GM19023 (cell line): ENCODE data around the gene OXA1L.
A peak's percentile ranks its signal among the peaks of the same experiment; 100 is the strongest.
"Not testable (repeated sequence)": the region's sequence is repeated elsewhere in the genome, so short reads cannot be mapped to it uniquely, and the experiment has no call there.

ENCODE experiments used
- ATAC-seq: cut with Tn5 transposase; IDR thresholded peaks from one replicate; pipeline ENCODE4 v1.9.1; 2021; ENCODE audit warnings: mild to moderate bottlenecking, moderate library complexity; ENCODE audit not compliant: unreplicated experiment

The OXA1L gene

GRCh38 chr14:22767323-22767589 is 768 bp downstream of the OXA1L start:
- ATAC-seq, result peak; percentile 26

DNA sequence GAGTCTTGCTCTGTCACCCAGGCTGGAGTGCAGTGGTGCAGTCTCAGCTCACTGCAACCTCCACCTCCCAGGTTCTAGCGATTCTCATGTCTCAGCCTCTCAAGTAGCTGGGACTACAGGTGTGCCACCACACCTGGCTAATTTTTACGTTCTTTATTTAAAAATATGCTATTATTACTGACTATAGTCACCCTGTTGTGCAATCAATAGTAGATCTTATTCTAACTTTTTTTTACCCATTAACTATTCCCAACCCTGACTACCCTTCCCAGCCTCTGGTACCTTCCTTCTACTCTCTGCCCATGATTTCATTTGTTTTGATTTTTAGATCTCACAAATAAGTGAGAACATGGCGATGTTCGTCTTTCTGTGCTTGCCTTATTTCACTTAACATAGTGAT is 2.5 kb downstream of the OXA1L start:
- ATAC-seq, result no peak

DNA sequence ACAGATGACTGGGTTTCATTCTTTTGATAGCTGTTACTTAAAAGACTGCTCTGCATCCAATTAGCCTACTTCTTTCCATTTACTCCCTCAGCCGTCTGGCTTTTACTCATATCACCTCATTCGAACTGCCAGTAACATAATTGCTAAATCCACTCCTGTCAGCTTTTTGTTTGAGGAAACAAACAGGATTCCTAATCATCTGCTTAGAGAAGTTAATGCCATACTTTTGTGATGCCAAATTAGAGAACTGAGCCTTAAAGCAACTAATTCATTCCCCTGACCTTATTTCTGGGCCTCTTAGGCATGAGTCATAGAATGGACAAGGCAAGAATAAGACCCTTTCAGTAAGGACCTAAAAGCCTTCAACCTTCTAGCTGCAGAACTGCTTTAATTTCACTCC is 2.9 kb downstream of the OXA1L start:
- no peak for ATAC-seq

- ATAC-seq, result no peak
These were observed 4.1 kb downstream of the OXA1L start for GRCh38 chr14:22770481-22771187.

GRCh38 chr14:22772725-22773124 is 6.2 kb downstream of the OXA1L start:
- ATAC-seq, result no peak

GRCh38 chr14:22773162-22774010 is 6.9 kb downstream of the OXA1L start:
- ATAC-seq, result no peak

DNA sequence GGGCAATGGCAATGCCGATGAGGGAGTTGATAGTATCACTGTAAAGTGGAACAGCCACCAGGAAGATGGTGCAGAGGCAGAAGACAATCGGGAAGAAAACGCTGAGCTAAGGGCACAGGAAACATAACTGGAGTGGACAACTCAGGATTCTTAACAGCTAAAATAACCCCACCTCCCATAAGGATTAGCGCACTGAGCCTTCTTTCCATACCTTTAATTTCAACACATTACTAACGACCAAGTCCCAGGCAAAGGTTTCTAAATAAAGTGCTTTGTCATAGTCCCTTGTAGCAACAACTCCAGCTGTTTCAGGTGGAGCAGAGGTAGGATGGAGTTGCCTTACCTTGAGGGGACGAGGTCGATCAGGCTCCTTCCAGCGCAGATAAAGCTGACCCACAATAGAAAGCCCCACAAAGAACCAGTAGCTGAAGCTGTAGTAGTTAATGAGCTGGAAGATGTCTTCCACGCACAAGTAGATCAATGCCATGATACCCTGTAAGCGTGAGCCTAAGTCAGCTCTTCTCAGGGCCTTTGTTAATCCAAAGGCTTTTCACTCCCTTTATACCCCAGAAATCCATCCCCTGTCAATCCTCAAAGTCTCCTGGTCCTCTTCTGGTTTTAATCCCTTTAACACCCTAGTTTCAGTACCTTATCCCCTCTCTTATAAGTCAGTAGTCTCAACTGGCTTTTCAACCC is 7.7 kb downstream of the OXA1L start:
- no peak for ATAC-seq

DNA sequence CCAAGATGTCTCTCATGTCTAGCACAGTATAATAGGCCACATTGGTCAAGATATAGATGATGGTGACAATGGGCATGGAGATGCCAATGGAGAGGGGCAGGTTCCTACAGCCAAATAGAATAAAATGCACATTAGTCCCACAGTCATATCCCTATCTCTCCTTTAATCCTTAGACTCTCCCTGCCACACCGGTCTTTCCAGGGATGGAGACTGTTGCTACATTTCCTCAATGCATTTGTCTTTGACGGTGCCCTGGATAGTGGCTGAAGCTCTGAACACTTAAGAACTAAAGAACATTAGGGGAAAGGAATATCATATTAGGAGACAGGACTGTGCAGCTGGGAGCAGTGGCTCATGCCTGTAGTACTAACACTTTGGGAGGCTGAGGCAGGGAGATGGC is 9.7 kb downstream of the OXA1L start:
- ATAC-seq, result no peak

GRCh38 chr14:22776849-22777248 is 10.4 kb downstream of the OXA1L start:
- not testable (repeated sequence) for ATAC-seq

- no peak for ATAC-seq
These were observed 11.6 kb downstream of the OXA1L start for GRCh38 chr14:22778084-22778483.

DNA sequence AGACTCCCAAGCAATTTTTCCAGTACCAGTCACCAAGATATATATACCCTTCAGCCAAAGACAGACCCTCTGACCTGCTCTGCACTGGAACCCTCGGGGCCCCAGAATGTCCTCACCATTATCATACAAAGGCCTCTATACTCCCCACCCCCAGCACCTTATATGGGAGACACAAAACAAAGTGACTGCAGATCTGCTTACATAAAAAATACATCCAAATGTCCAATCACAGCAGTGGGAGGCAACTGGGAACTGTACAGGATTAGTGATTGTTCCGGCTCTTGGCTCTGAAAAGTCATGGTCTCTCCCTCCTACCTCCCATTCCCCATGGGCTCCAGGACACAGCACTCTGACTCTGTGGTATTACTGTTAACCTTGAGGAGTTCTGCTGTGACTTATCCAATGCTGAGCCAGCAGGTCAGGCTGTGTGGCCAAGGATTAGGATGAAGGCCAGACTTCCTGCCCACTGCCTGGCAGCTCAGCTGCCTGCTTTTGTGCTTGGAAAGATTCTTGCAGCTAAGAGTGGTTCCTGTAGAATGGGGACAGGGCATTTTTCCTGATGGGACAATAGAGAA is 13.7 kb downstream of the OXA1L start:
- ATAC-seq, result no peak

DNA sequence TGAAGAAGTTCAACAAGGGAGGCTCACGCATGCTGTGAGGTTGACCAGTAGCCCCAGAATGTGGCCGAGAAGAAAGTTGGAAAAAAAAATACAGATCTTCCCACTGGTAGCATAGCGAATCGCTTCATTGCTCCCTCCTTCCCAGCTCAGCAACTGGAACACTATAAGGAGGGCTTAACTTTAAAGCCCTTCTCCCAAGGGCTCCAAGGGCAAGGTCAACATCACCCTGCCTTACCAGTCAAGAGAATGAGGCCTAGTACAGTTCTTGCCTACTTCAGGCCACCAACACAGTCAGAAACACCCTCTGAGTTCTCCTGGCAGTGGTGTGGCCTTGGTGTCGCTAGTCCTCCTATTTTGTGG is 14.4 kb downstream of the OXA1L start:
- no peak for ATAC-seq

DNA sequence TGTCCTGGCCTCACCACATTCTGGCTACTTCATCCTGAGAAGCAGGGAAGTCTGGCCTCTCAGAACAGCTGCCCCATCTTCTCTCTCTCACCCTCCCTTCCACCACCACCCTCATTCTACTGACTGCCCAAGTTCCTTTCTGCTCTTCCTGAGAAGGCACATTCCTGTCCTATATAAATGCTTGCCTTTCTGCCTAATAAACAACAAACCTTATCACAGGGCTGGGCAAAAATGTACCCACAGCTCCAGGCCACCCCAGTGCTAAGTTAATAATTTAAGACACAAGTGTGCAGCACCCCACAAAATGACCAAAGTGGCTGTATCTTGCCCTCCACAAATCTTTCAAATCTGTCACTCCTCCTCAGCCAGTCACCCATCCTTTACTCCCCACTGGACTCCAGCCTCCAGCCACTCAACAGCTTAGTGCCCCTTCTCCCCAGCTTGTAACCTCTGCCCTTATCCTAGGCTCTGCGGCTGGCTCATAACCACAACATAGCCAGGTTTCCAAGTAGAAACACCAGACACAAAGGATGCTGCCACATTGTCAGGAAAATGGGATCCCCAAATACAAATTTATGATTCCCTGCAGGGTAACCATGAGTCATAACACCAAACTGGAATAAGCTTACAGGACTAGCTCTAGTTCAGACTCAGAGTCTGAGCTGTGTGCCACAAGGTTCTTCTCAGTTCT is 15.0 kb downstream of the OXA1L start:
- no peak for ATAC-seq

DNA sequence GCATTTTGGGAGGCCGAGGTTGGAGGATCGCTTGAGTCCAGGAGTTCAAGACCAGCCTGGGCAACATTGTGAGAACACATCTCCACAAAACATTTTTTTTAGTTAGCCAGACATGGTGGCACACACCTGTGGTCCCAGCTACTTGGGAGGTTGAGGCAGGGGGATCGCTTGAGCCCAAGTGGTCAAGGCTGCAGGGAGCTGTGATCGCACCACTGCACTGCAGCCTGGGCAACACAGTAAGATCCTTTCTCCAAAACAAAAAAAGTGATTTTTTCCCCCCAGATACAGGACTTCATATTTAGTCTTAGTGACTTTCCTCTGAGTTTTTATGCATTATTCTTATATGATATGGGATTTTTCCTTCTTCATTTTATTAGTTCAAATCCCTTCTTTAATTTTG is 20.2 kb downstream of the OXA1L start:
- ATAC-seq, result no peak

- ATAC-seq, result no peak
These were observed 24.8 kb downstream of the OXA1L start for GRCh38 chr14:22791301-22791700.

DNA sequence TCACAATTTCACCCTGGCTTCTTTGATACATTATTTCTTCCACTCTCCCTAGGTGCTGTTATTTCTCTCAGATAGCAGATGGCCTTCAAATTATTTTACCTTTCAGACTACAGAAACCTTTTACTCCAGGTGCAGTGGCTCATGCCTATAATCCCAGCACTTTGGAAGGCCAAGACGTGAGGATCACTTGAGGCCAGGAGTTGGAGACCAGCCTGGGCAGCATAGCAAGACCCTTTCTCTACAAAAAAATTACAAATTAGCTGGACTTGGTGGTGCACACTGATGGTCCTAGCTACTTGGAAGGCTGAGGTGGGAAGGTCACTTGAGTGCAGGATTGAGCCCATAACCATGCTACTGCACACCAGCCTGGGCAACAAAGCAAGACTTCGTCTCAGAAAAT is 25.7 kb downstream of the OXA1L start:
- ATAC-seq, result no peak

- not testable (repeated sequence) for ATAC-seq
These were observed 27.1 kb downstream of the OXA1L start for GRCh38 chr14:22793550-22793949.

DNA sequence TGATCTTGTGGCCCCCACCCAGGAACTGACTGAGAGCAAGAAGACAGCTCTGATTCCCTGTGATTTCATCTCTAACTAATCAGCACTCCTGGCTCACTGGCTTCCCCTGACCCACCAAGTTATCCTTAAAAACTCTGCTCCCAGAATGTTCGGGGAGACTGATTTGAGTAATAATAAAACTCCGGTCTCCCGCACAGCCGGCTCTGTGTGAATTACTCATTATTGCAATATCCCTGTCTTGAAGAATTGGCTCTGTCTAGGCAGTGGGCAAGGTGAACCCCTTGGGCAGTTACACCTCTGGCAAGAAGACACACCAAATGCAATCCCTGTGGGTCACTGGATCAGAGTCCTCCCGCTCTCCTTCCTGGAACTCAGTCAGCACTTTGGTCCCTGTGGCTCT is 27.5 kb downstream of the OXA1L start:
- no peak for ATAC-seq

DNA sequence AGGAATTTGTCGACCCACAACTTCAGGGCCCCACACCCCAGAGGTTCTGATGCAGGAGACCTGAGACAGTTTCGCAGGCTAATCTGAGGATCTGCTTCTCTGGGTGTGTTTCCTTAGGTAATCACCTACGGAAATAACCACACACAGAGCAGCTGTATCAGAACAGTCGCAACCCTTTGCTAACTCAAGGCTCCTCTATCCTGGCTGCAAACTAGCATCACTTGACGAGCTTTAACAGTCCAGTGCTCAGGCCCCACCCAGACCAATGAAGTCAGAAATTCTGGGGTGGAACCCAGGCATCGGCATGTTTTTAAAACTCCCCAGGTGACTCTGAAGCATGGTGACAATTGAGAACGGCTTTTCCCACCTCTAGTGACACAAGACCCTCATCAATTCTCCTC is 28.1 kb downstream of the OXA1L start:
- ATAC-seq, result peak; percentile 54

DNA sequence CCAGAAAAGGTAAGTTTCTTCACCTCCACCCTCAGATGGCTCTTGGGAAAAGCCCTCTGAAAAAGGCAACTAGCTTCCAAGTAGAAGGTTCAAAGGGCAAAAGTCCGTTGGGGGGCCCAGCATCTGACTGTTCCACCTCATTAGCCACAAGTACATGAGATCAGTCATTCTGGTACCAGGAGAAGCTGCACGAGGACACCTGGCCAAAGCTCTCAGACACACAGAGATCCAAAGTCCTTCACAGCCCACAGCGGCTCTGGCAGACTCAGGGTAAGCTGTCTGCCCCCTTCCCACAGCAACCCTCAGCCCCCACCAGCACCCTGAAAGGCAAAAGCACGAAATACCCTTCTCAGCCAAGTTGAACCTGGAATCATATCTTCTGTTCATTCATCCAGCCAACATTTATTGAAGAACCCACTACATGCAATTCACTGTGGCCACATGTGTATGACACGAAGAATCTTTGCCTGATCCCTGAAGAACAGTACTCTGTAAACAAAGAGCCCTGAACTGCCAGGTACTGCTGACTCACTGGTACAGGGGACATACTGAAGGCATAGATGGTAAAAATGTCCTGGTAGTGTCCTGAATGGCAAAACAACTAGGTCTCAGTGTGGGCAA is 29.7 kb downstream of the OXA1L start:
- peak; percentile 60 for ATAC-seq
